Kidney epithelial cell (primary cell): ENCODE results near the gene FCRL5. TPM values are rescaled to one million over a fixed set of nuclear protein-coding genes. Genes with fewer than 3 reads are reported as not detected.

Experiments
- DNase-seq: peaks from one replicate; pipeline ENCODE4 v3.0.0-alpha.2; 2010; ENCODE audit warnings: low read depth
- H3K27me3 ChIP-seq: 2 replicates; pipeline ENCODE4 v1.6.0; 2011; ENCODE audit warnings: low read length; ENCODE audit not compliant: control insufficient read depth, insufficient read depth
- H3K36me3 ChIP-seq: 2 replicates; pipeline ENCODE4 v1.5.1; 2011; ENCODE audit warnings: low read length; ENCODE audit not compliant: control insufficient read depth, insufficient read depth
- H3K4me3 ChIP-seq: 2 replicates; pipeline ENCODE4 v1.5.1; 2011; ENCODE audit warnings: low read depth, mild to moderate bottlenecking, control low read depth, low read length
- CTCF ChIP-seq: IDR thresholded peaks from 2 replicates; pipeline ENCODE4 v1.5.1; 2011; ENCODE audit warnings: mild to moderate bottlenecking, moderate library complexity, low read length, control low read depth, inconsistent platforms; ENCODE audit not compliant: insufficient read depth, poor library complexity, severe bottlenecking
- total RNA-seq: library from RNA; depleted of rRNA; stranded (reverse); fragments of >200 nt; gene quantifications from 2 replicates; pipeline ENCODE4 v1.2.3, GENCODE V29; 2015

Gene FCRL5
- total RNA-seq, 1 donor from 2014 or later, result not detected

GRCh38 chr1:157521056-157521455 is 31.3 kb downstream of the FCRL5 start:
- Histone ChIP-seq H3K27me3 (no peaks in the 10 kb centered on the region), H3K4me3 (no peak overlapping the region), H3K36me3 (no peaks in the 10 kb centered on the region)
- TF ChIP-seq CTCF, result no peak
- DNase-seq, result no peak

- Histone ChIP-seq H3K36me3 (no peaks in the 10 kb centered on the region), H3K27me3 (no peaks in the 10 kb centered on the region), H3K4me3 (no peak overlapping the region)
- DNase-seq, result no peak
- TF ChIP-seq CTCF, result no peak
Measured at GRCh38 chr1:157520386-157520935, 31.9 kb downstream of the FCRL5 start.

DNA sequence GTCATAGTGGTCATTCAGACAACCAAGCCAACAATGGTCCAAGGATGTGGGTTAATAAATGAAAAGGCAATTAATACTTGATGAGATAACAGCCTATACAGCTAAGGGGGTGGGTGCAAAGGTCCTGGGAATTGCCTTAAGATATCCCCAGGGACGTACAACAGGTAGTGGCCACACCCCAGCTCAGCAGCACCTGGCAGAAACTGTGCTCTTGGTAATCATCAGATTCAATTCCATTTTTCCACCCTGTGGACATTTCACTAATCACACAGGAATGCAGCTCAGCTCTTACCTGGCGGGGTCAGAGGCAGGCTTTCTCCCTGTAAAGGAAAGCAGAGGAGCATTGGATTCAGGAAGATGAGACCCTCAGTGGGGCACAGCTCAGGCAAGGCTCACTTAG is 32.9 kb downstream of the FCRL5 start:
- H3K4me3 ChIP-seq, result no peak overlapping the region
- no peak for DNase-seq
- no peaks in the 10 kb centered on the region for H3K36me3 ChIP-seq
- H3K27me3 ChIP-seq, result no peaks in the 10 kb centered on the region
- no peak for TF ChIP-seq CTCF

DNA sequence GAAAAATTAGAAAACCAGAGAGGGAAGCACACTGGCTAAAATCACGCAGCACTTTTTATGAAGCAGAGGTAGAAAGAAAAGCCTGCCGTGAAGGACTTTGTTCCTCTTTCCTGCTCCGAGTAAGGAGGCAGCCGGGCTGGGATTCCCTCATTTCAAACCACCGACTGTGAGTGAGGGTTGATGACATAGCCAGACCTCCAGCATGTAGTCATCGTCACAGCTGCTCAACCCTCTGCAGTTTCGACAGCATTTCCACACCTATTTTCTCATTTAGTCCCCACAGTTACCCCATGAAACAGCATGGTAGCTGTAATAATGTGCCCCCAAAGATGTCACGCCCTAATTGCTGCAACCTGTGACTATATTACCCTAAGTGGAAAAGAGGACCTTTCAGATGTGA is 35.3 kb downstream of the FCRL5 start:
- no peaks in the 10 kb centered on the region for H3K36me3 ChIP-seq
- no peaks in the 10 kb centered on the region for H3K27me3 ChIP-seq
- H3K4me3 ChIP-seq, result no peak overlapping the region
- no peak for TF ChIP-seq CTCF
- DNase-seq, result no peak

- DNase-seq, result no peak
- no peak overlapping the region for H3K4me3 ChIP-seq
- H3K36me3 ChIP-seq, result no peaks in the 10 kb centered on the region
- H3K27me3 ChIP-seq, result no peaks in the 10 kb centered on the region
- no peak for TF ChIP-seq CTCF
Measured at GRCh38 chr1:157515709-157516108, 36.6 kb downstream of the FCRL5 start.

GRCh38 chr1:157515141-157515540 is 37.2 kb downstream of the FCRL5 start:
- Histone ChIP-seq H3K4me3 (no peak overlapping the region), H3K27me3 (no peaks in the 10 kb centered on the region), H3K36me3 (no peaks in the 10 kb centered on the region)
- no peak for TF ChIP-seq CTCF
- DNase-seq, result no peak
